HG02759 (cell line): ENCODE results near the gene EOLA1.
"Not testable (repeated sequence)": the region's sequence is repeated elsewhere in the genome, so short reads cannot be mapped to it uniquely, and the experiment has no call there.

Experiments used
- ATAC-seq: cut with Tn5 transposase; IDR thresholded peaks from one replicate; pipeline ENCODE4 v1.9.1; 2021; ENCODE audit warnings: mild to moderate bottlenecking, moderate library complexity; ENCODE audit not compliant: unreplicated experiment

The EOLA1 gene

DNA sequence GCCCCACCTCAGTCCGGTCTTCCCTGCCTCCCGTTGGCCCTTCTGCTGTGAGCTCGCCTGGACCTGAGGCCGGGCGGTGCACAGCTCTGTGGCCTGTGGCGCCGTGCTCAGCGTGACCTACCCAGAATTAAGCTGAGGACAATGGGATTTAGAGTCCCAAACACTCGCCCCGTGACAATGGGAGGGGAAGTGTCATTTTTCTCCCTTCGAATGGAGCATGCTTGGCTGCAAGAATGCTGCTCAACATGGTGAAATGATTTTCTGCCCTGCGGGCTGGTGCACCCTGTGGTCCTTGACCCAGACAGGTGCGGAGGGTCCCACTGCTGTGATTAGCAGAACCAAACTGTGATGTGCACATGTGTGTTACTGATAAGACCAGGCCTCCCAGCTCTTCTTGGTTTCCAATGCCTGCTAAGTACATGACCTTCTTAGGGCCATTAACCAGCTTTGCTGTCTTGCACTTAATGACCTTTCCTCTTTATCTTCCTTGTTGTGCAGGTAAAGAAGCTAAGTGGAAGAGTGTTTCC is 772 bp downstream of the EOLA1 start:
- ATAC-seq, result no peak

DNA sequence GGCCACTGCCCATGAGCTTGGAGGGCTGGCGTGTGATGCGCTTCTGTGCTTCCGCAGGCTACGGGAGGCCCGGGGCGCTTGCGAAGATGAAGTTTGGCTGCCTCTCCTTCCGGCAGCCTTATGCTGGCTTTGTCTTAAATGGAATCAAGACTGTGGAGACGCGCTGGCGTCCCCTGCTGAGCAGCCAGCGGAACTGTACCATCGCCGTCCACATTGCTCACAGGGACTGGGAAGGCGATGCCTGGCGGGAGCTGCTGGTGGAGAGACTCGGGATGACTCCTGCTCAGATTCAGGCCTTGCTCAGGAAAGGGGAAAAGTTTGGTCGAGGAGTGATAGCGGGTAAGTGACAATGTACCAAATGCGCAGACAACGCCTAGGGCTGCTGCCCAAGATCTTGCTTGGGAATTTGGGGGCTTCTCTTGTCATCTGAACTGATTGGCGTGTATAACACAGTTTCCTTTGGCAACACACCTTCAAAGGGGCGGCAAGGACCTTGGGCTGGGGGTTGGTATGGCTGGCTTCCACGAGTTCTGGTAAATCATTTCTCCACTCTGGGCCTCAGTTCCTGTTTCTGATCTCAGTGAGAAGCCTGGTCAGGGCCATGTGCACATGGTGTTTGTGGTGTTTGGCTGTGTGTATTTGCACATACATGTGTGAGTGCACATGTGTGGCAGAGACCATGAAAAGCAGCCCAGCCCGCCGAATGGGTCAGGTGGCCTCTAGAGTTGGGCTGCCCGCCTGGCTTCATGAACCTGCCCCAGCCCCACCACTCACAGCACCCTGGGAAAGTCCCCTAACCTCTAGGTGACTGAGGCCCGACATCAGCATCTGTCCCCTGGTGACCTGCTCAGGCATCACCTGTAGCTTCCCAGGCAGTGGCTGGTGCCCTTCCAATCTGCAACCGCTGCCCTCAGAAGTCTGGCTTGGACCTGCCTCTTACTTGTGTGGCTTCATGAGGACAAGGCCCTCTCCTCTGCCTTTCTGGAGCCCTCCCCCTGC is 5.0 kb downstream of the EOLA1 start:
- ATAC-seq, result peak; percentile 59

- not testable (repeated sequence) for ATAC-seq
These were observed 6.2 kb downstream of the EOLA1 start for GRCh38 chrX:149546962-149547361.

- ATAC-seq, result not testable (repeated sequence)
These were observed 7.0 kb downstream of the EOLA1 start for GRCh38 chrX:149547782-149548181.

DNA sequence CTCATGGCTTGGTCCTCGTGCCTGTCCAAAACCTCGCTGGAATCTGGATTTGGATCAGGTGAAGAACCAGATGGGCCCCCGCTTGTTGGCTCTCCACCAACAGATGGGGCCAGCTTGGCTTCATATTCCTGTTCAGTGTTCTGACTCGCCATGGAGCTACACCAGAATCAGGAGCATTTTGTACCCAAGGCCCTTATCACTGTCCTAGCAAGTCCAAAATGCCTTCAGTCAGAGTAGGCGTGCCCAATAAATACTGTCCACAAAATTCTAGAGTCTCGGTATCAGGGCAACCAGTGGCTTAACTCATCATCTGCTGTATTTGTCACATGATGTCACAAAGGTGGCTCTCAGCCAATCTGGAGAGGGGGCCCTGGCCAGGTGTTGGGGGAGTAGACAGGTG is 8.9 kb downstream of the EOLA1 start, which contains the start of gene HSFX3:
Gene HSFX3, minus strand, starts transcription at position 224 of the 400 bp plus-strand sequence. Its CDS starts 72 bp downstream, at position 152.
- ATAC-seq, result not testable (repeated sequence)

GRCh38 chrX:149550454-149550853 is 9.6 kb downstream of the EOLA1 start:
- not testable (repeated sequence) for ATAC-seq

DNA sequence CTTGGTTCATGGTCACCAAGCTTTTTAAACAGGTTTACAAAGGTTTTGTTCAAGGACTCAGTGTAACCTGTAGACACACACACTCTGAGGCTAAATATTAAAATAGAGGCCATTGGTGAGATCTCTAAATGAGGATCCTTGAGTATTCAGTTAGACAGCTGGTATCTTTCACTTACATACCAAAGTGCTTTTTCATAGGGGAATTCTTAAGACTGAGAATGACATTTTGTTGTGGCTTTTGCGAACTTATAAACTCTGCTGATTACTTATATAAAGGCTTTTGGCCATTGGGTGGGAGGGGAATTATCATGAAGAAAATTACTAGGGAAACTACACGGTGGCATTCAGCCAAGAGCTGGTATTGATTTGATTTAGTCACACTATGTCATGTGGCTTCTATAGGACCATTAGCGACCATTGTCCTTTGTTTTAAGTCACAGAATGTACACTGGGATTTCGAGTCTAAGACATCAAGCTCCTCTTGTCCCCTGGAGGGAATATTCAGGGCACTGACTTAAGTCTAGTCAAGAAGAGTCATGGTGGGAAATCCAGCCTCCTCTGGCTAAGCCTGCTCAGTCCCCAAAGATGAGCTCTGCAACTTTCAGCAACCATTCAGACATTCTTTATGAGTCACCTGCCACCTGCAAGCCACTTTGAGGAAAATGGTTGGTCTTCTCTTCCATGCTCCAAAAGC is 10.6 kb downstream of the EOLA1 start:
- peak; percentile 51 for ATAC-seq

DNA sequence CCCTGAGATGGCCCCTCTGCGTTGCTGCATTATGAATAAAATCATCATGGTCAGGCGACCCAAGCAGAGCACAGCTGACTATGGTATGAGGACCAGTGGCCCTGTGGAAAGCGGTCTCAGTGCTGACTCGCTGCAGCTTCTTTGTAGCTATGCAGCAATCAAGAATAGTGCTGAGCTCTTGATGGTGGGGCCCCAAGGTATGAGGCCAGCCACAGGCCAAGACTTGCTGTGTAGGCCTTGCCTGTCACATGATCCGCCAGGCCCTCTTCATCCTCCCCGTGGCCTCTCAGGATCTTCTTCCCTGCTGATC is 11.1 kb downstream of the EOLA1 start:
- ATAC-seq, result not testable (repeated sequence)

GRCh38 chrX:149555251-149555650 is 14.4 kb downstream of the EOLA1 start:
- not testable (repeated sequence) for ATAC-seq

DNA sequence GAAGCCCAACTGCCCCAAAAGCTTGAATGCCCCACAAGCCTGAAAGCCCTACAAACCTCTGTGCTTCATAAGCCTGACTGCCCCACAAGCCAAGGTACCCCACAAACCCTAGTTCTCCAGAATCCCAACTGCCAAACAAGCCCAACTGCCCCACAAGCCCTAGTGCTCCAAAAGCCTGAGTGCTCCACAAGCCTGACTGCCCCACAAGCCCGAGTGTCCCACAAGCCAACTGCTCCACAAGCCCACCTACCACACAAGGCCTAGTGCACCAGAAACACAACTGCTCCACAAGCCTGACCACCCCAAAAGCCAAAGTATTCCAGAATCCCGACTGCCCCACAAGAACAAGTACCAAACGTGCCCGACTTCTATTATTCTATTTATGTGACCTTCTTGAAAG is 22.5 kb downstream of the EOLA1 start:
- ATAC-seq, result no peak

GRCh38 chrX:149567621-149568417 is 27.0 kb downstream of the EOLA1 start:
- ATAC-seq, result no peak

DNA sequence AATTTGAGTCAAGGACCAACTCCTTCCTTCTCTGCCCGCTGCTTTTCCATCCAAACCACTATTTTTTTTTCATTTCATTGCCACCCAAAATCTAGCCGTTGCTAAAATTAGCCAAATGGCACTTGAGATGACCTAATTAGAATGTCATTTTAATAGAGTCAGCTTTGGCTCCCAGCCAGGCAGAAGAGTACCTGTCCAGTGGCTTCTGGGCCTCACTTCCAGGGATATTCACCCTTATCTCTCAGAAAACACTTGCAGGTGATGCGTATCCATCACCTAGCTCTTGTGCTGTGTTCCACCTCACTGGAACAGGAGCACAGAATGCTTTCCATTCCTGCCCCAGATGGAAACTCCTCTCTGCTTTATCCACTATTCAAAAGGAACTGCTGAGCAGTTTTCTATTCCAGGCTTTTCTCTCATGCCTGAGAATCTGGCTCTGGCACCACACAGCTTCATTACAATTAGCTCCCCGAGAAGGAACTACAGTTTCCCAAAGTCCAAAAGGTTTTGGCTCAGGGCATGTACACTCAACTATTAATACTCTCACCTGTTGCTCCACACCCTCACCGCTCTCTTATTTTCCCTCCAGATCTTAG is 28.0 kb downstream of the EOLA1 start:
- no peak for ATAC-seq

GRCh38 chrX:149569770-149570169 is 29.0 kb downstream of the EOLA1 start:
- ATAC-seq, result no peak

- ATAC-seq, result no peak
These were observed 29.9 kb downstream of the EOLA1 start for GRCh38 chrX:149570668-149571067.

DNA sequence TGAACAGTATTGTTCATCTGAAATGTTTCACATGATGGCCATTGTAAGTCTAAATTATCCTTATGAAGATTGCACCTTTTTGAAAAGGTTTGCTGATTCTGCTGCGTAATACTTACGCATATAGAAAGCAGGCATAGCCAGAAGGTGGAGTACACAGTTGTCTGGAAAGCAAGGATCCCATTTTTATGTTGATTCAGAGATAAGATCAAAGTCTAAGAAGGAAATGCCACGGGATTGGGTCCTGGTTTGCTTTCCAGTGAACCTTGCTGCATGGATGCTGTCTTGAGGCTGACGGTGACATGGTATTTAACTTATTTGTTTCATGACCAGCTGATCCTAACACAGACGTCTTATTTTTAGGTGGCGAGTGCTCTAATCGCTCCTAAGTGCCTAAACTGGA is 31.0 kb downstream of the EOLA1 start:
- ATAC-seq, result no peak

DNA sequence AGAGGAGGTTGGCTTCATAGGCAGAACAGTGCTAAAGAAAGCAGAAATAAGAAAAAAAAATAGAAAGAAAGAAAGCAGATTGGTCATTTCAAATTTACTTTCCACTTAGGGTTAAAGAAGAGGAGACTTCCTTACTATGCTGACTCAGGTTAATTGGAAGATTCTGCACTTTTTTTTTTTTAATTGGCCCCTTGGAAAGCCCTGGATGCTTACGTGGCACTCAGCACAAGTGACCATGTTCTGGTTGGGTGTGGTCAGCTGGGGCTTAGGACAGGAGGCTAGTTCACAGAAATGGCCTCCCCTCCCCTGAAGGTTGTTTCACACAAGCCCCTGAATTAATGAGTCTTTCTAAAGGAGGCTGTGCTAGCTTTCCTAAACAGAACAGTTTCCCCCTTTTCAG is 31.9 kb downstream of the EOLA1 start:
- ATAC-seq, result no peak

DNA sequence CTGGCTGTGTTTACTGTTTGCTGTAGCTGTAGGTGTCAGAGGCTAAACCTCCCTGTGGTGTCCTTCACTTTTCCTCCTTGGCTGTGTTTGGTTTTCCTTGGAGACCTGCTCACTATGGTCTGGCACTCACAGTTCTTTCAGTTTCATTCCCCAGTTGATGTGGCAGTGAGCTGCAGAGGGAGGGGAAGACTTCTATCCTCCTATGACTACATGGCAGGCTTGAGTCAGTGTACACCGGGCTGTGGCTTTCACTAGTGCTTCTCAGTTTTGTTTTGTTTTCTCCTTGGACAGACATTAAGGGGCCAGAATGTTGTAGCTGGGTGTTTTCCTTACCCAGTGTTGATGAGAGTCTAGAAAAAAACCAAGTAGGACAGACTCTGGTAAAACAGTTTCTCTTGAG is 32.6 kb downstream of the EOLA1 start:
- peak; percentile 100 for ATAC-seq

DNA sequence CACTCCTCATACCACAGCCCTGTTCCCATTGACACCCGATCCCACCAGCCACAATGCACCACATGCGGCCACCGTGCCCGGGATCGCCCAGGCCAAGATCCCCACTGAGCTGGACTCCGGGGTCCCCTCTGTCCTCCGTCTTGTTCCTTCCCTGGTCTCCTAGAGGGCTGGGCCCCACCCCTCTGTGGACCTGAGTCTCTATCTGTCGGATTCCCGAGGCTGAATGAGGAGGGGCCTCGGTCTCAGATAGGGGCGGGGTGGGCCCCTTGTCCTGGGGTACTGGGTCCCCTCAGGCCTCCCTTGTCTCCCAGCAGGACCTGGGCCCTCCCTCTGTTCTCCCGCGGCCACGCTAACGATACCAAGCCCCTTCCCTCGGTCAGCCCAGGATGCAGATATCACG is 44.8 kb downstream of the EOLA1 start:
- not testable (repeated sequence) for ATAC-seq

DNA sequence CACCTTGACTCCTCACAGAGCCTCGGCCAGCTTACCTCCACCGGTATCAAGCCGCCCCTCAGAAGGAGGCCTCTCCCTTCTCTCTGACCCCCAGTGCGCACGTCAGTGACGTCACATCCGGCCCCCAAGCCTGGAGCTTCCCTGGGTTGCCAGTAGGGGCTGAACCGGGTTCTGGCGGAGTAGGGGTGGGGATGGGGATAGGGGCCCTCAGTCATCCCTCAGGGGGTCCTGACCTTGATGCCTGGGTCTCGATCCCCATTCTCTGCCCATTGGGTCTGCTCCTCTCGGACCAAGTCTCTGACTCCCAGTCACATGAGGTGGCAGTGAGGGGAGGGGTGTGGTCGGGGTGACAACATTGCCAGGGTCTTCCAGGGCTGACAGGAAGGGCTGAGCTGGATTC is 46.5 kb downstream of the EOLA1 start, which contains the start of gene MAGEA9B:
Gene MAGEA9B, minus strand, starts transcription at position 101 of the 400 bp plus-strand sequence. CDS start 4,280 bp downstream, outside the sequence.
- not testable (repeated sequence) for ATAC-seq

DNA sequence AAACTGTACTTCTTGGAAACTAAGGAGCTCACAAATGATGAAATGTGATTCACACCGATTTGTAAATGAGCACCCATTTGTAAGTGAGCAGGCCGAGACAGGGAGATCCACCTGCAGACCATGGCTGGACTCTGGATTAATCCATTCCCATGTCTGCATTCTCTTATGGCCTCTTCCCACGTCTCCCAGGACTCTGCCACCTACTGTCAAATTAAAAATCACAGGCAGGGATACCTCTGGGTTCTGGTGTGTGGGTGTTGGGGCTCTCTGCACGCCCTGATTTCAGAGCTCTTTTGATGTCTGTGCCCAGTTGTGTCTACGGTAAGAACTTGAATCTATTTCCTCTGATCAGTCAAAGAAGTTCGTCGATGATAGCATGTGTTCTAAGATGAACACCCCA is 50.2 kb downstream of the EOLA1 start:
- not testable (repeated sequence) for ATAC-seq
